HepG2 (cell line): ENCODE data around the gene NPW. TPM values are rescaled to one million over a fixed set of nuclear protein-coding genes. Genes with fewer than 3 reads are reported as not detected.

Experiments
- FLYWCH1 ChIP-seq: sonication (generic); formaldehyde crosslinking; IDR thresholded peaks from 2 replicates; pipeline ENCODE4 v1.8.1; 2023; ENCODE audit warnings: mild to moderate bottlenecking, missing genetic modification reagents
- HNF1A ChIP-seq, 2 experiments: sonication (generic) in 1 of 2; formaldehyde crosslinking in 1 of 2; IDR thresholded peaks; 2 replicates each; pipeline versions ENCODE4 v1.4.0 to v1.6.1; 2016 to 2020; ENCODE audit warnings: borderline replicate concordance in 1 of 2, low read depth in 1 of 2, mild to moderate bottlenecking in 1 of 2, missing genetic modification reagents in 1 of 2
- IKZF1 ChIP-seq: fragments of 450-650 bp; IDR thresholded peaks from 2 replicates; pipeline ENCODE4 v1.7.1; 2016
- LCORL ChIP-seq, 2 experiments: fragments of 450-650 bp in 1 of 2; sonication (generic) in 1 of 2; formaldehyde crosslinking in 1 of 2; IDR thresholded peaks; 2 replicates each; pipeline versions ENCODE4 v1.5.0 to v1.6.1; 2017 to 2020; ENCODE audit warnings: antibody characterized with exemption in 1 of 2, missing genetic modification reagents in 1 of 2
- NCOA5 ChIP-seq: sonication (generic); formaldehyde crosslinking; IDR thresholded peaks from 2 replicates; pipeline ENCODE4 v1.4.0; 2020; ENCODE audit warnings: missing genetic modification reagents
- NR1H2 ChIP-seq: sonication (generic); formaldehyde crosslinking; IDR thresholded peaks from 2 replicates; pipeline ENCODE4 v1.8.1; 2022; ENCODE audit warnings: low read depth, missing genetic modification reagents, borderline replicate concordance
- PBX2 ChIP-seq: IDR thresholded peaks from 2 replicates; pipeline ENCODE4 v1.6.1; 2016; ENCODE audit warnings: control low read depth
- PHF21A ChIP-seq: sonication (generic); formaldehyde crosslinking; IDR thresholded peaks from 2 replicates; pipeline ENCODE4 v1.5.0; 2020; ENCODE audit warnings: mild to moderate bottlenecking, missing genetic modification reagents
- PRDM4 ChIP-seq: sonication (generic); formaldehyde crosslinking; IDR thresholded peaks from 2 replicates; pipeline ENCODE4 v1.9.0; 2021; ENCODE audit warnings: missing genetic modification reagents, borderline replicate concordance
- SCMH1 ChIP-seq: sonication (generic); formaldehyde crosslinking; IDR thresholded peaks from 2 replicates; pipeline ENCODE4 v1.9.0; 2021; ENCODE audit warnings: missing genetic modification reagents, mild to moderate bottlenecking, borderline replicate concordance
- STAG1 ChIP-seq: sonication (generic); formaldehyde crosslinking; IDR thresholded peaks from 2 replicates; pipeline ENCODE4 v1.4.0; 2020; ENCODE audit warnings: missing genetic modification reagents
- STAT6 ChIP-seq: sonication (generic); formaldehyde crosslinking; IDR thresholded peaks from 2 replicates; pipeline ENCODE4 v1.4.0; 2020; ENCODE audit warnings: missing genetic modification reagents, mild to moderate bottlenecking, borderline replicate concordance
- TGIF2 ChIP-seq: IDR thresholded peaks from 2 replicates; pipeline ENCODE4 v1.6.1; 2016; ENCODE audit warnings: control low read depth, missing compliant biosample characterization
- ZMAT3 ChIP-seq: sonication (generic); formaldehyde crosslinking; conservative IDR thresholded peaks from 2 replicates; pipeline ENCODE4 v1.7.0; 2021; ENCODE audit warnings: missing genetic modification reagents
- ZNF230 ChIP-seq: sonication (generic); formaldehyde crosslinking; IDR thresholded peaks from 2 replicates; pipeline ENCODE4 v1.4.0; 2020; ENCODE audit warnings: mild to moderate bottlenecking, missing genetic modification reagents
- ZNF556 ChIP-seq: sonication (generic); formaldehyde crosslinking; IDR thresholded peaks from 2 replicates; pipeline ENCODE4 v1.4.0; 2020; ENCODE audit warnings: mild to moderate bottlenecking, missing genetic modification reagents, borderline replicate concordance
- ZNF773 ChIP-seq: sonication (generic); formaldehyde crosslinking; IDR thresholded peaks from 2 replicates; pipeline ENCODE4 v1.4.0; 2020; ENCODE audit warnings: missing genetic modification reagents, borderline replicate concordance
- ZNF775 ChIP-seq: sonication (generic); formaldehyde crosslinking; IDR thresholded peaks from 2 replicates; pipeline ENCODE4 v1.4.0; 2020; ENCODE audit warnings: missing genetic modification reagents, mild to moderate bottlenecking, moderate library complexity, borderline replicate concordance
- polyA plus RNA-seq, 8 experiments: library from polyadenylated mRNA; depleted of rRNA in 3 of 8; stranded (reverse) in 7 of 8; unstranded in 1 of 8; fragments of >200 nt; fragmentation: Illumina TruSeq in 4 of 8; extraction: Trizol in 4 of 8; gene quantifications; 2 replicates each; pipeline versions ENCODE4 v1.2.1 to v1.2.3, GENCODE V29; 2011 to 2016; ENCODE audit warnings: low read depth in 4 of 8, missing spikeins in 1 of 8, mixed read lengths in 1 of 8; ENCODE audit not compliant: insufficient read depth in 1 of 8
- total RNA-seq, 5 experiments: library from RNA; depleted of rRNA; stranded (reverse); fragments of >200 nt; fragmentation: Illumina TruSeq; extraction: Trizol; gene quantifications; 2 replicates each; pipeline ENCODE4 v1.2.3, GENCODE V29; 2016; ENCODE audit warnings: low read depth in 1 of 5

NPW gene
- total and polyA plus RNA-seq, 2 of the 13 experiments (the other 11 are each of a cell fraction or from before 2014, with no cell fraction given) = 0.24 to 0.97 TPM

- no peak for TF ChIP-seq HNF1A (IDR thresholded peaks at IDR 0.05; ENCODE audit: low read depth)
- TF ChIP-seq HNF1A (CRISPR knock-in tag; IDR thresholded peaks at IDR 0.05; ENCODE audit: borderline replicate concordance) = peak; percentile 77; the same call in 1 of the 2 replicates
- TF ChIP-seq PRDM4 (CRISPR knock-in tag) = no peak
- peak; percentile 75; the same call in 1 of the 2 replicates for TF ChIP-seq ZNF230
- 0 out of 2 replicates have a peak, but pooled peaks have one; percentile 54 for TF ChIP-seq ZNF775
- peak; percentile 88 for TF ChIP-seq PHF21A (CRISPR knock-in tag)
- no peak for TF ChIP-seq LCORL (IDR thresholded peaks at IDR 0.05)
- peak; percentile 85 for TF ChIP-seq LCORL (CRISPR knock-in tag; IDR thresholded peaks at IDR 0.05)
- TF ChIP-seq STAT6 (CRISPR knock-in tag) = no peak; the same call in 1 of the 2 replicates
- TF ChIP-seq IKZF1 = no peak
- peak; percentile 95 for TF ChIP-seq TGIF2 (CRISPR knock-in tag)
- no peak for TF ChIP-seq NCOA5 (CRISPR knock-in tag)
- peak; percentile 98 for TF ChIP-seq ZNF556 (CRISPR knock-in tag)
- no peak for TF ChIP-seq ZNF773
- TF ChIP-seq PBX2 = no peak; the same call in 1 of the 2 replicates
- TF ChIP-seq NR1H2 (CRISPR knock-in tag) = no peak; the same call in 1 of the 2 replicates
- TF ChIP-seq FLYWCH1 (CRISPR knock-in tag) = no peak
- TF ChIP-seq STAG1 (CRISPR knock-in tag) = no peak
- TF ChIP-seq ZMAT3 (CRISPR knock-in tag) = peak; percentile 93
- TF ChIP-seq SCMH1 (CRISPR knock-in tag) = no peak
Measured at GRCh38 chr16:1971796-1972489, 47.6 kb upstream of the NPW start, which contains the start of gene TBL3 (continued).
